Spleen (tissue), 13 donors: Measurements from ENCODE around the gene TMEM41B. TPM values are rescaled to one million over a fixed set of nuclear protein-coding genes. Genes with fewer than 3 reads are reported as not detected.
"Not testable (repeated sequence)": the region's sequence is repeated elsewhere in the genome, so short reads cannot be mapped to it uniquely, and the experiment has no call there.

Experiments
- DNase-seq: peaks from one replicate; pipeline ENCODE4 v3.0.0-alpha.2; 2020
- H3K27ac ChIP-seq, 8 donors: fragments of 200-600 bp; sonication (generic) in 7 of 8; 1 replicate in 4 of 8; 2 replicates in 4 of 8; pipeline versions ENCODE4 v1.5.0 to v1.8.0; 2016 to 2021; ENCODE audit warnings: inconsistent platforms in 4 of 8, mild to moderate bottlenecking in 4 of 8, moderate library complexity in 1 of 8
- H3K27me3 ChIP-seq, 7 donors: fragments of 200-600 bp; sonication (generic) in 6 of 7; replicated peaks in 1 of 7; 1 replicate in 4 of 7; 2 replicates in 3 of 7; pipeline versions ENCODE4 v1.5.0 to v1.8.0; 2016 to 2021; ENCODE audit warnings: inconsistent platforms in 3 of 7, mild to moderate bottlenecking in 1 of 7
- H3K36me3 ChIP-seq, 6 donors: fragments of 200-600 bp; sonication (generic) in 5 of 6; 1 replicate in 4 of 6; 2 replicates in 2 of 6; pipeline versions ENCODE4 v1.5.0 to v1.8.0; 2016 to 2021; ENCODE audit warnings: inconsistent platforms in 2 of 6
- H3K4me1 ChIP-seq, 6 donors: fragments of 200-600 bp; sonication (generic) in 5 of 6; 1 replicate in 3 of 6; 2 replicates in 3 of 6; pipeline versions ENCODE4 v1.5.0 to v1.8.0; 2016 to 2021; ENCODE audit warnings: inconsistent platforms in 3 of 6
- H3K4me3 ChIP-seq, 8 donors: fragments of 200-600 bp; sonication (generic) in 7 of 8; 1 replicate in 4 of 8; 2 replicates in 4 of 8; pipeline versions ENCODE4 v1.5.0 to v1.8.0; 2016 to 2021; ENCODE audit warnings: inconsistent platforms in 4 of 8, mild to moderate bottlenecking in 4 of 8, moderate library complexity in 2 of 8
- H3K9me3 ChIP-seq, 8 donors: fragments of 200-600 bp; sonication (generic) in 7 of 8; 1 replicate in 4 of 8; 2 replicates in 4 of 8; pipeline versions ENCODE4 v1.5.0 to v1.8.0; 2016 to 2021; ENCODE audit warnings: inconsistent platforms in 4 of 8
- CTCF ChIP-seq, 11 experiments: fragments of 200-600 bp in 7 of 11; fragments of 450-650 bp in 4 of 11; sonication (generic) in 4 of 11; IDR thresholded peaks in 8 of 11; conservative IDR thresholded peaks in 3 of 11; 1 replicate in 7 of 11; 2 replicates in 4 of 11; pipeline versions ENCODE4 v1.4.0 to v1.8.0; 2016 to 2021; ENCODE audit warnings: antibody characterized with exemption in 11 of 11, inconsistent platforms in 4 of 11, mild to moderate bottlenecking in 1 of 11
- POLR2A ChIP-seq, 3 donors: fragments of 450-650 bp; IDR thresholded peaks; one replicate each; pipeline ENCODE4 v1.5.1; 2017; ENCODE audit warnings: antibody characterized with exemption in 3 of 3, mild to moderate bottlenecking in 1 of 3
- POLR2AphosphoS5 ChIP-seq, 3 donors: sonication (generic); formaldehyde crosslinking; IDR thresholded peaks; one replicate each; pipeline ENCODE4 v1.5.1; 2017; ENCODE audit warnings: antibody characterized with exemption in 3 of 3
- WGBS, 5 donors: extraction: QIAGEN DNeasy Blood & Tissue Kit in 3 of 5; methylation state at CpG; one replicate each; pipeline versions ENCODE4 v1.1.5 to v1.1.7; 2013 to 2018; 5-methylcytosine and 5-hydroxymethylcytosine counted together
- intact Hi-C: fragments of 100-400 bp; cut with DNase I; formaldehyde crosslinking; loops from one replicate; pipeline ENCODE4 v1.15.0; 2023; ENCODE audit warnings: low total_unique reads
- long read RNA-seq, 2 donors: transcript quantifications; one replicate each; lab custom pipeline, GENCODE V29; 2026
- polyA plus RNA-seq, 3 donors: library from polyadenylated mRNA; stranded (reverse); fragments of 200-250 nt; gene quantifications; one replicate each; pipeline ENCODE4 v1.2.1, GENCODE V29; 2013
- total RNA-seq, 7 donors: library from RNA; depleted of rRNA in 3 of 7; stranded (reverse); fragments of >200 nt in 3 of 7; fragmentation: NEBNext Ultra II Directional in 4 of 7; extraction: Animal tissue kit (Norgen Biotek cat#: 25700) in 4 of 7; gene quantifications; one replicate each; pipeline versions ENCODE4 v1.1.0 to v1.2.1, GENCODE V29; 2016 to 2021
- donor health status: healthy with polysubstance abuse.
- donor health status: DM: no; HTN: no; CAD: no; lungs with moderate emphysema.
- donor health status: DM: no; HTN: no; CAD: no.
- donor health status: Bipolar disorder and iron deficiency.
- donor health status: healthy.
- donor health status: DM: no; HTN: no; CAD: no.
- donor health status: DM: yes; HTN: yes; CAD: no.

The TMEM41B gene
- 10 to 100 TPM; 22.0 to 29.4 (median 25.7) TPM for total RNA-seq
- 10 to 100 TPM in 2 of 3 donors, 1 to 10 TPM in 1; 9.9 to 14.1 (median 11.3) TPM for polyA plus RNA-seq
- long read RNA-seq, donor 1, partial matches to known transcripts, result 19 of 22 reads
- long read RNA-seq, donor 1, other reads (novel, unspliced or antisense), result 0 of 22 reads
- long read RNA-seq, donor 2, partial matches to known transcripts, result 0 of 4 reads
- long read RNA-seq, donor 2, other reads (novel, unspliced or antisense), result 0 of 4 reads

- Histone ChIP-seq H3K4me3 (peak within 1 kb of the TSS; percentile 81 to 98 (median 94)), H3K36me3 (no peaks in the 10 kb centered on the region), H3K27ac (peak within 1 kb of the TSS; percentile 85 to 95 (median 90)), H3K27me3 (peaks cover 0 to 6% (median 0%) of the 10 kb centered on the region in 7 donors), H3K4me1 (peaks cover 9 to 47% (median 31%) of the 10 kb centered on the region in 6 donors), H3K9me3 (no peaks in the 10 kb centered on the region)
- TF ChIP-seq POLR2A (IDR thresholded peaks at IDR 0.05) (peak in 1 of 3 donors; percentile 60), POLR2AphosphoS5 (IDR thresholded peaks at IDR 0.05) (peak; percentile 91 to 97 (median 97)), CTCF (IDR thresholded peaks at IDR 0.05 in 8 of 11, conservative IDR thresholded peaks at IDR 0.05 in 3 of 11) (peak in 6 of 11 experiments; percentile 22 to 58 (median 50))
- intact Hi-C loops, result loop anchor here (10.0 kb wide), 1 partner anchor 50 kb away; no protein-coding TSS in a partner anchor
- WGBS, 5 donors, result 0 to 1% (median 1%) methylated on average over 32 to 71 of the region's 71 CpGs
- peak; percentile 100 for DNase-seq
These were observed at the start of gene TMEM41B for GRCh38 chr11:9314291-9315077. Gene TMEM41B (minus strand): TSS chr11:9314593. CDS start chr11:9314441, 152 bp downstream.

GRCh38 chr11:9362393-9362863 is 48.0 kb upstream of the TMEM41B start:
- no peaks in the 10 kb centered on the region for H3K9me3 ChIP-seq

GRCh38 chr11:9360862-9361622 is 46.6 kb upstream of the TMEM41B start:
- WGBS, 5 donors, result 89 to 96% (median 94%) methylated on average over 13 of the region's 13 CpGs
- H3K27me3 ChIP-seq, H3K9me3 ChIP-seq, H3K36me3 ChIP-seq, H3K27ac ChIP-seq, H3K4me3 ChIP-seq, DNase-seq: not testable (repeated sequence)
- intact Hi-C loops, result loop anchor here (10.0 kb wide), 1 partner anchor 46 kb away; the partner anchor contains the start of gene TMEM41B
- H3K4me1 ChIP-seq, result peaks cover 0 to 17% (median 10%) of the 10 kb centered on the region in 6 donors

More at GRCh38 chr11:9362393-9362863, 48.0 kb upstream of the TMEM41B start:
- H3K27me3 ChIP-seq, result no peaks in the 10 kb centered on the region
- H3K36me3 ChIP-seq, result no peaks in the 10 kb centered on the region
- no peak overlapping the region for H3K4me3 ChIP-seq
- H3K4me1 ChIP-seq, result peaks cover 0 to 17% (median 10%) of the 10 kb centered on the region in 6 donors
- 72 to 90% (median 81%) methylated on average over 2 of the region's 2 CpGs for WGBS, 5 donors
- TF ChIP-seq POLR2AphosphoS5 (IDR thresholded peaks at IDR 0.05) (no peak), CTCF (IDR thresholded peaks at IDR 0.05 in 8 of 11, conservative IDR thresholded peaks at IDR 0.05 in 3 of 11) (no peak), POLR2A (IDR thresholded peaks at IDR 0.05) (no peak)
- H3K27ac ChIP-seq, result peak overlapping the region in 4 of 8 donors; percentile 93 to 96 (median 95)
- intact Hi-C loops, result loop anchor here (10.0 kb wide), 1 partner anchor 48 kb away; the partner anchor contains the start of gene TMEM41B
- DNase-seq, result no peak

- Histone ChIP-seq H3K27ac (no peak overlapping the region), H3K9me3 (no peaks in the 10 kb centered on the region), H3K27me3 (no peaks in the 10 kb centered on the region), H3K4me3 (no peak overlapping the region), H3K4me1 (no peaks in the 10 kb centered on the region), H3K36me3 (no peaks in the 10 kb centered on the region)
- DNase-seq, result no peak
- TF ChIP-seq POLR2AphosphoS5 (IDR thresholded peaks at IDR 0.05) (no peak), CTCF (IDR thresholded peaks at IDR 0.05 in 8 of 11, conservative IDR thresholded peaks at IDR 0.05 in 3 of 11) (no peak), POLR2A (IDR thresholded peaks at IDR 0.05) (no peak)
- intact Hi-C loops, result no loop called here
- WGBS, 5 donors, result 91 to 98% (median 95%) methylated on average over 4 of the region's 4 CpGs
These were observed 42.6 kb upstream of the TMEM41B start for GRCh38 chr11:9357041-9357440.
